ENCODE measurements around the gene NDUFAF8. TPM values are rescaled to one million over a fixed set of nuclear protein-coding genes. Genes with fewer than 3 reads are reported as not detected.

Gene NDUFAF8
- total RNA-seq, 2 experiments from 2014 or later: 129 to 165 TPM

- CTCF ChIA-PET (ENCODE audit: unreplicated experiment): interaction anchor here (0.5 kb wide), 1 partner anchor 189 kb away, joined by 3 read pairs; no protein-coding TSS in a partner anchor
- peak; percentile 94 for DNase-seq (ENCODE audit: low spot score)
- peak overlapping the region; percentile 94 for H3K27ac ChIP-seq (ENCODE audit: low read depth, low read length, poor library complexity, severe bottlenecking)
- peak overlapping the region; percentile 57 for H3K4me3 ChIP-seq (ENCODE audit: low read depth, low read length, poor library complexity, severe bottlenecking)
- no peaks in the 10 kb centered on the region for H3K79me2 ChIP-seq (ENCODE audit: insufficient read depth, low read depth, low read length)
- peaks cover 39% of the 10 kb centered on the region for H3K4me1 ChIP-seq (ENCODE audit: insufficient read depth, low read length, poor library complexity, severe bottlenecking)
- TF ChIP-seq EZH2phosphoT487 (IDR thresholded peaks at IDR 0.05; ENCODE audit: borderline replicate concordance, low read depth, low read length): no peak
- TF ChIP-seq, protein P1, sequence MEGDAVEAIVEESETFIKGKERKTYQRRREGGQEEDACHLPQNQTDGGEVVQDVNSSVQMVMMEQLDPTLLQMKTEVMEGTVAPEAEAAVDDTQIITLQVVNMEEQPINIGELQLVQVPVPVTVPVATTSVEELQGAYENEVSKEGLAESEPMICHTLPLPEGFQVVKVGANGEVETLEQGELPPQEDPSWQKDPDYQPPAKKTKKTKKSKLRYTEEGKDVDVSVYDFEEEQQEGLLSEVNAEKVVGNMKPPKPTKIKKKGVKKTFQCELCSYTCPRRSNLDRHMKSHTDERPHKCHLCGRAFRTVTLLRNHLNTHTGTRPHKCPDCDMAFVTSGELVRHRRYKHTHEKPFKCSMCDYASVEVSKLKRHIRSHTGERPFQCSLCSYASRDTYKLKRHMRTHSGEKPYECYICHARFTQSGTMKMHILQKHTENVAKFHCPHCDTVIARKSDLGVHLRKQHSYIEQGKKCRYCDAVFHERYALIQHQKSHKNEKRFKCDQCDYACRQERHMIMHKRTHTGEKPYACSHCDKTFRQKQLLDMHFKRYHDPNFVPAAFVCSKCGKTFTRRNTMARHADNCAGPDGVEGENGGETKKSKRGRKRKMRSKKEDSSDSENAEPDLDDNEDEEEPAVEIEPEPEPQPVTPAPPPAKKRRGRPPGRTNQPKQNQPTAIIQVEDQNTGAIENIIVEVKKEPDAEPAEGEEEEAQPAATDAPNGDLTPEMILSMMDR (conservative IDR thresholded peaks at IDR 0.05; ENCODE audit: low read length): 0 out of 2 replicates have a peak, but pooled peaks have one; percentile 14
- H2AFZ ChIP-seq (ENCODE audit: low read length): no peak overlapping the region
- intact Hi-C loops (cut with micrococcal nuclease; ENCODE audit: unreplicated experiment): loop anchor here (1.0 to 2.0 kb wide), 6 partner anchors 44 to 347 kb away; partner anchors contain the start of genes BAHCC1 and FAAP100
- peaks cover 21% of the 10 kb centered on the region for H3K36me3 ChIP-seq (ENCODE audit: insufficient read depth, low read length)
- H3K9me2 ChIP-seq (ENCODE audit: insufficient read depth, low read length): no peaks in the 10 kb centered on the region
- POLR2A ChIA-PET: interaction anchor here (1.0 to 1.2 kb wide), 2 partner anchors 29 to 266 kb away, joined by 3 read pairs; partner anchors contain the start of gene CEP131
- H4K20me1 ChIP-seq (ENCODE audit: insufficient read depth, low read length): no peaks in the 10 kb centered on the region
- peak overlapping the region; percentile 76 for H3K4me2 ChIP-seq (ENCODE audit: low read length)
- no peaks in the 10 kb centered on the region for H3K9me3 ChIP-seq (ENCODE audit: low read length)
- no TSS peak for BruUV-seq (replicated peaks)
These were observed 12.7 kb downstream of the NDUFAF8 start for GRCh38 chr17:81251709-81252301.

- peak; percentile 31 for DNase-seq (ENCODE audit: low spot score)
- Histone ChIP-seq H3K79me2 (ENCODE audit: insufficient read depth, low read depth, low read length) (no peaks in the 10 kb centered on the region), H3K4me2 (ENCODE audit: low read length) (peak overlapping the region; percentile 76), H3K27ac (ENCODE audit: low read depth, low read length, poor library complexity, severe bottlenecking) (peak overlapping the region; percentile 94), H4K20me1 (ENCODE audit: insufficient read depth, low read length) (no peaks in the 10 kb centered on the region), H3K4me1 (ENCODE audit: insufficient read depth, low read length, poor library complexity, severe bottlenecking) (peaks cover 39% of the 10 kb centered on the region), H2AFZ (ENCODE audit: low read length) (no peak overlapping the region), H3K9me2 (ENCODE audit: insufficient read depth, low read length) (no peaks in the 10 kb centered on the region), H3K4me3 (ENCODE audit: low read depth, low read length, poor library complexity, severe bottlenecking) (peak overlapping the region; percentile 57), H3K9me3 (ENCODE audit: low read length) (no peaks in the 10 kb centered on the region), H3K36me3 (ENCODE audit: insufficient read depth, low read length) (peaks cover 21% of the 10 kb centered on the region)
- TF ChIP-seq, protein P1 (conservative IDR thresholded peaks at IDR 0.05; ENCODE audit: low read length): no peak
- TF ChIP-seq EZH2phosphoT487 (IDR thresholded peaks at IDR 0.05; ENCODE audit: borderline replicate concordance, low read depth, low read length): no peak
- ChIA-PET CTCF (ENCODE audit: unreplicated experiment) (interaction anchor here (0.5 to 1.0 kb wide), 2 partner anchors 189 to 232 kb away, joined by 3 read pairs; no protein-coding TSS in a partner anchor), POLR2A (no interaction called here)
- intact Hi-C loops (cut with micrococcal nuclease; ENCODE audit: unreplicated experiment): loop anchor here (1.0 to 2.0 kb wide), 5 partner anchors 44 to 346 kb away; partner anchors contain the start of genes BAHCC1 and FAAP100
- no TSS peak for BruUV-seq (replicated peaks)
These were observed 13.3 kb downstream of the NDUFAF8 start for GRCh38 chr17:81252326-81252986.
